Measurements from ENCODE around the gene FOXL2.

GRCh38 chr3:138950006-138950644 is 3.2 kb upstream of the FOXL2 start:
- TF ChIP-seq CTCF (conservative IDR thresholded peaks at IDR 0.05; ENCODE audit: low read depth, low read length) (no peak), EZH2 (IDR thresholded peaks at IDR 0.05; ENCODE audit: borderline replicate concordance, low read depth, low read length, poor library complexity, severe bottlenecking) (peak; percentile 89)

Data from A673 (cell line).